HCEC 1CT (cell line): ENCODE results near the gene KCTD6.

ENCODE experiments used
- DNase-seq: peaks from one replicate; pipeline ENCODE4 v3.0.0-alpha.2; 2017

The KCTD6 gene

GRCh38 chr3:58487140-58487886 is 4.6 kb upstream of the KCTD6 start:
- DNase-seq, result peak; percentile 74

GRCh38 chr3:58488967-58489366 is 2.9 kb upstream of the KCTD6 start:
- no peak for DNase-seq

- DNase-seq, result no peak
Observed at GRCh38 chr3:58490860-58491501, 915 bp upstream of the KCTD6 start.

GRCh38 chr3:58492494-58492905 is 604 bp downstream of the KCTD6 start:
- DNase-seq, result peak; percentile 26

- no peak for DNase-seq
Observed at GRCh38 chr3:58494107-58494506, 2.2 kb downstream of the KCTD6 start.

GRCh38 chr3:58495101-58495500 is 3.2 kb downstream of the KCTD6 start:
- DNase-seq, result peak; percentile 38

GRCh38 chr3:58496206-58496857 is 4.4 kb downstream of the KCTD6 start:
- no peak for DNase-seq

GRCh38 chr3:58497097-58497496 is 5.2 kb downstream of the KCTD6 start:
- DNase-seq, result no peak

- no peak for DNase-seq
Observed at GRCh38 chr3:58502872-58503271, 11.0 kb downstream of the KCTD6 start.

- DNase-seq, result no peak
Observed at GRCh38 chr3:58507356-58508078, 15.6 kb downstream of the KCTD6 start.

GRCh38 chr3:58508437-58508836 is 16.5 kb downstream of the KCTD6 start:
- no peak for DNase-seq

- DNase-seq, result no peak
Observed at GRCh38 chr3:58514405-58514804, 22.5 kb downstream of the KCTD6 start.

GRCh38 chr3:58518291-58518789 is 26.4 kb downstream of the KCTD6 start:
- no peak for DNase-seq

GRCh38 chr3:58519668-58520402 is 27.9 kb downstream of the KCTD6 start:
- DNase-seq, result no peak

GRCh38 chr3:58520403-58521335 is 28.8 kb downstream of the KCTD6 start:
- no peak for DNase-seq

- DNase-seq, result no peak
Observed at GRCh38 chr3:58521336-58521670, 29.4 kb downstream of the KCTD6 start.

GRCh38 chr3:58521917-58522631 is 30.2 kb downstream of the KCTD6 start:
- no peak for DNase-seq

GRCh38 chr3:58522759-58523425 is 31.0 kb downstream of the KCTD6 start:
- DNase-seq, result no peak

GRCh38 chr3:58524326-58524888 is 32.5 kb downstream of the KCTD6 start:
- no peak for DNase-seq

GRCh38 chr3:58526515-58526957 is 34.6 kb downstream of the KCTD6 start:
- peak; percentile 96 for DNase-seq
